Measurements from ENCODE around the gene CDIP1. TPM values are rescaled to one million over a fixed set of nuclear protein-coding genes. Genes with fewer than 3 reads are reported as not detected.

Gene CDIP1
- total and polyA plus RNA-seq, 12 donors, result 28.2 to 59.5 (median 46.1) TPM

DNA sequence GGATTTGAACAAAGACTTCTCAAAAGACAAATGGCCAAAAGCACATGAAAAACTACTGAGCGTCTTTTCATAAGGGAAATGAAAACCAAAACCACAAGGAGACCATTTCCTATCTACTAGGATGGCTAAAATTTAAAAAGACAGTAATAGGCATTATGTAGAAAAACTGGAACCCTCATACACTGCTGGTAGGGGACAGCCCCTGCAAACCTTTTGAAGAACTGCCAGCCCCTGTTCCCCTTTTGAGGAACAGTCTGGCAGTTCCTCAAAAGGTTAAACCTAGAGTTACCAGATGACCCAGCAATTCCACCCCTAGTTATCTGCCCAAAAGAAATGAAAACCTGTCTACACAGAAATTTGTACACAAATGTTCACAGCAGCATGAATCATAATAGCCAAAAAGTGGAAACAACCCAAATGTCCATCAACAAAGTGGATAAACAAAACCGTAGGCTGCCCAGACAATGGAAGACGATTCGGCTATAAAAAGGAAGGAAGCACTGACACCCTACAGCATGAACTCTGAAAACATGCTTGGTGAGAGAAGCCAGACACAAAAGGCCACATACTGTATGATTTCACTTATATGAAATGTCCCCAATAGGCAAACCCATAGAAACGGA, 22.9 kb downstream of the CDIP1 start:
- 31 to 47% methylated on average over 5 of the region's 5 CpGs for WGBS, 2 donors
- no peak for DNase-seq
- H3K36me3 ChIP-seq, result peaks cover 0 to 35% (median 0%) of the 10 kb centered on the region in 9 donors
- TF ChIP-seq, protein P1, sequence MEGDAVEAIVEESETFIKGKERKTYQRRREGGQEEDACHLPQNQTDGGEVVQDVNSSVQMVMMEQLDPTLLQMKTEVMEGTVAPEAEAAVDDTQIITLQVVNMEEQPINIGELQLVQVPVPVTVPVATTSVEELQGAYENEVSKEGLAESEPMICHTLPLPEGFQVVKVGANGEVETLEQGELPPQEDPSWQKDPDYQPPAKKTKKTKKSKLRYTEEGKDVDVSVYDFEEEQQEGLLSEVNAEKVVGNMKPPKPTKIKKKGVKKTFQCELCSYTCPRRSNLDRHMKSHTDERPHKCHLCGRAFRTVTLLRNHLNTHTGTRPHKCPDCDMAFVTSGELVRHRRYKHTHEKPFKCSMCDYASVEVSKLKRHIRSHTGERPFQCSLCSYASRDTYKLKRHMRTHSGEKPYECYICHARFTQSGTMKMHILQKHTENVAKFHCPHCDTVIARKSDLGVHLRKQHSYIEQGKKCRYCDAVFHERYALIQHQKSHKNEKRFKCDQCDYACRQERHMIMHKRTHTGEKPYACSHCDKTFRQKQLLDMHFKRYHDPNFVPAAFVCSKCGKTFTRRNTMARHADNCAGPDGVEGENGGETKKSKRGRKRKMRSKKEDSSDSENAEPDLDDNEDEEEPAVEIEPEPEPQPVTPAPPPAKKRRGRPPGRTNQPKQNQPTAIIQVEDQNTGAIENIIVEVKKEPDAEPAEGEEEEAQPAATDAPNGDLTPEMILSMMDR (IDR thresholded peaks at IDR 0.05), result no peak
- H3K4me1 ChIP-seq, result peaks cover 26 to 72% (median 61%) of the 10 kb centered on the region in 9 donors
- no peaks in the 10 kb centered on the region for H3K27me3 ChIP-seq
- peak overlapping the region in 2 of 10 donors; percentile 2 to 19 for H3K4me3 ChIP-seq
- intact Hi-C loops (cut with DNase I), result loop anchor here in 4 of 10 donors (2.0 to 10.0 kb wide), 5 partner anchors 33 to 439 kb away; partner anchors contain the start of gene SEC14L5 (in 2 of the 4)
- peak overlapping the region in 9 of 10 donors; percentile 4 to 87 (median 68) for H3K27ac ChIP-seq
- ATAC-seq, result peak in 2 of 8 donors; percentile 4 to 31
- no peaks in the 10 kb centered on the region for H3K9me3 ChIP-seq

DNA sequence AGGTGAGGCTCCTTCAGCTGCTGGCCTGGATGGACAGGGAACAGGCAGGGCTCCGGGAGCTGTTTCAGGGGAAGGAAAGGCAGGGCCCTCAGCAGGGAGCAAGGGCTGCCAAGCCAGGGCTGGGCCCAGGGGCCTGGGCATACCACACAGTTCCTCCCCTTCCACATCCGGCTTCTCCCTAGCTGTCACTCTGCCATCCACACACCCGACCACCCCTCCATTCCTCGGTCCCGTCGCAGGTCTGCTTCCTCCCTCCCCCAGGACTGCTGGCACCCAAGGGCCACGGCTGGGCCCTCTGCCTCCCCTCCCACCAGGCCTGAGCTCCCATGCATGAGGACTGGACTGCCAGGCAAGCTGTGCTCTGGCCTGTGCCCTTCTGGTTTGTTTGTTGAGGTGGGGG, 24.0 kb downstream of the CDIP1 start:
- Histone ChIP-seq H3K36me3 (peaks cover 0 to 46% (median 5%) of the 10 kb centered on the region in 9 donors), H3K4me1 (peaks cover 26 to 77% (median 63%) of the 10 kb centered on the region in 9 donors), H3K9me3 (no peaks in the 10 kb centered on the region), H3K27me3 (no peaks in the 10 kb centered on the region), H3K27ac (peak overlapping the region; percentile 17 to 87 (median 64)), H3K4me3 (no peak overlapping the region)
- ATAC-seq (peak in 6 of 8 donors; percentile 9 to 39 (median 19)), DNase-seq (no peak)
- intact Hi-C loops (cut with DNase I), result loop anchor here in 5 of 10 donors (2.0 to 10.0 kb wide), 6 partner anchors 33 to 440 kb away; partner anchors contain the start of gene SEC14L5 (in 2 of the 5)
- WGBS, 2 donors, result 38 to 41% methylated on average over 7 of the region's 7 CpGs
- TF ChIP-seq, protein P1 (IDR thresholded peaks at IDR 0.05), result no peak

DNA sequence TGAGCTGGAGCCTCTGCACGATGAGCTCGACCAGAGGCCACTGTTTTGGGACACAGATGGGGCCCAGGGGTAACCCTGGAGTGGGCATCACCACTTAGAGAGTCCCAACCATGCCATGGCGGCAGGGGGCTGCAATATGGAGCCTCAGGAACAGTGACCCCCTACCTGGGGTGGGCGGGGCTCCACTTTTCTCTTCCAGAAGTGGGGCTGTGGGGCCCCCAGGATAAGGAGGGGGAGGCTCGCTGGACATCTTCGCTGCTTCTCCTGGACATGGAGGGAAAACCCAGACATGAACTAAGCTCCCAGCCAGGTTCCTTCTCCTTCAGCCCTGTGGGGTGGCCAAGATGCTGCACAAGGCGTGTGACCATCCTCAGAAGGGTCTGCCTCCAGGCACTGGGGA, 24.7 kb downstream of the CDIP1 start:
- intact Hi-C loops (cut with DNase I), result loop anchor here in 5 of 10 donors (2.0 to 10.0 kb wide), 5 partner anchors 33 to 441 kb away; partner anchors contain the start of gene SEC14L5 (in 2 of the 5)
- H3K27me3 ChIP-seq, result no peaks in the 10 kb centered on the region
- 93 to 94% methylated on average over 7 of the region's 7 CpGs for WGBS, 2 donors
- ATAC-seq, result peak in 1 of 8 donors; percentile 2
- H3K36me3 ChIP-seq, result peaks cover 0 to 54% (median 8%) of the 10 kb centered on the region in 9 donors
- DNase-seq, result no peak
- no peaks in the 10 kb centered on the region for H3K9me3 ChIP-seq
- peaks cover 26 to 77% (median 63%) of the 10 kb centered on the region in 9 donors for H3K4me1 ChIP-seq
- no peak overlapping the region for H3K4me3 ChIP-seq
- H3K27ac ChIP-seq, result peak overlapping the region in 9 of 10 donors; percentile 32 to 87 (median 68)
- TF ChIP-seq, protein P1 (IDR thresholded peaks at IDR 0.05), result no peak

DNA sequence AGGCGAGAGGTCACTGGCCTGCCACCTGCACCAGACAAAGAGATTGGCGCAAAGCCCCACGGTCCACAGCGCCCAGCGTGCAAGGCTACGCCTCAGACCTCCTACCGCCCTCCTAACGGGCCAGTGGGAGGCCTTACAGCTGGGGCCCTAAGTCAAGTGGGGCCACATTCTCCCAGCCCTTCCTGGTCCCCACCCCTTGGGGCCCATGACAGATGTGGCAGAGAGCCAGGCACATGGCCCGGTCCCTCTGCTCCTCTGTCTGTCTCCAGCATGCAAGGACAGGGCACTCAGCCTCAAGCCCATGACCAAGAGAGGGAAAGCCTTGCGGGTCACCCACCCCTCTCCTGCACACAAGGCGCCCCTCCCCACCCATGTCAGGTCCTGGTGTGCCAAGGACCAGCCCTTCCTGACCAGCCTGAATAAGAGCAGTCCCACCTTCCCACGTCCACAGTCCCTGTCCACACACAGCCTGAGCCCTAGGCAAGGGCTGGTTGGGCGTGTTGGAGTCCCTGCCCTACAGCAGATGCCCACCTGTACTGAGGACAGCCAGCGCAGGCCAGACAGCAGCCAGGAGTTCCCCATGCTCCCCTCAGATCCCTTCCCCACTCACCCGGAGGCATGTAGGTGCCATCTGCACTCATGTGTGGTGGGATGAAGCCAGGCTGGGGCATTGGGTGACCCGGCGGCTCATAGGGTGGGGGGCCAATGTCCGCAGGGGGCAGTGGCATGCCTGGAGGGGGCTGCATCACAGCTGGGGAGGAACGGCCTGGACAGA, 25.3 kb downstream of the CDIP1 start:
- Histone ChIP-seq H3K4me3 (no peak overlapping the region), H3K27me3 (no peaks in the 10 kb centered on the region), H3K27ac (peak overlapping the region in 9 of 10 donors; percentile 32 to 87 (median 65)), H3K9me3 (no peaks in the 10 kb centered on the region), H3K36me3 (peaks cover 4 to 60% (median 13%) of the 10 kb centered on the region in 9 donors), H3K4me1 (peaks cover 26 to 77% (median 63%) of the 10 kb centered on the region in 9 donors)
- ATAC-seq (peak in 6 of 8 donors; percentile 22 to 38 (median 30)), DNase-seq (no peak)
- TF ChIP-seq, protein P1 (IDR thresholded peaks at IDR 0.05), result no peak
- WGBS, 2 donors, result 64 to 78% methylated on average over 19 of the region's 19 CpGs
- intact Hi-C loops (cut with DNase I), result loop anchor here in 5 of 10 donors (5.0 to 10.0 kb wide), 4 partner anchors 34 to 442 kb away; partner anchors contain the start of gene SEC14L5 (in 2 of the 5)

All from heart right ventricle (tissue), 16 donors.